HUES6 (cell line): ENCODE results near the gene FGF12.

Experiments used
- H3K27ac ChIP-seq: 2 replicates; pipeline ENCODE4 v1.7.0; 2013; ENCODE audit warnings: low read depth, mild to moderate bottlenecking, low read length, inconsistent platforms
- H3K27me3 ChIP-seq: 2 replicates; pipeline ENCODE4 v1.6.1; 2013; ENCODE audit warnings: low read length; ENCODE audit not compliant: control insufficient read depth, insufficient read depth
- H3K36me3 ChIP-seq: 2 replicates; pipeline ENCODE4 v1.6.1; 2013; ENCODE audit warnings: low read length; ENCODE audit not compliant: control insufficient read depth, insufficient read depth
- H3K4me1 ChIP-seq: 2 replicates; pipeline ENCODE4 v1.6.1; 2013; ENCODE audit warnings: low read length; ENCODE audit not compliant: control insufficient read depth, insufficient read depth
- H3K4me3 ChIP-seq: 2 replicates; pipeline ENCODE4 v1.5.1; 2013; ENCODE audit warnings: low read depth, low read length
- H3K9ac ChIP-seq: one replicate; pipeline ENCODE4 v1.6.1; 2013; ENCODE audit warnings: mild to moderate bottlenecking, low read length
- H3K9me3 ChIP-seq: 2 replicates; pipeline ENCODE4 v1.6.1; 2013; ENCODE audit warnings: low read depth, low read length; ENCODE audit not compliant: control insufficient read depth, insufficient read depth

FGF12 gene

DNA sequence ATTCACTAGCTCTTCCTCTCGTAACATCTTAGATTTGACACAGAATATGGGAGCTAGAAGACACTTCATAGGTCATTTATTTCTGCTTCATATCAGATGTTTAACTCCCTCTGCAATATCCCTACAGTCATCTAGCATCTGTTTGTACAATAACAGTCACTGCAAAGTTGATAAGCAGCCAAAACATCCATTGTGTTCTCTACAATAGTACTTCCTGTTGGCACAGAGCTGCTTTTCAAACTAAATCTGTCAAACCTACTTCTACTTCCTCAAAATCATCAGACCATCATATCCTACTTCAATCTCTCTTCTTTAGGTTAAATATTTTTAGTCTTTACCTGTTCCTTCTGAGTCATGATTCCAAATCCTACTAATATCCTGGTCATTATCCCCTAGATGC lies 233.2 kb downstream of the FGF12 start:
- H3K27ac ChIP-seq: no peak overlapping the region
- no peaks in the 10 kb centered on the region for H3K36me3 ChIP-seq
- no peak overlapping the region for H3K9ac ChIP-seq
- H3K4me1 ChIP-seq: no peaks in the 10 kb centered on the region
- H3K27me3 ChIP-seq: no peaks in the 10 kb centered on the region
- no peak overlapping the region for H3K4me3 ChIP-seq
- H3K9me3 ChIP-seq: no peaks in the 10 kb centered on the region

DNA sequence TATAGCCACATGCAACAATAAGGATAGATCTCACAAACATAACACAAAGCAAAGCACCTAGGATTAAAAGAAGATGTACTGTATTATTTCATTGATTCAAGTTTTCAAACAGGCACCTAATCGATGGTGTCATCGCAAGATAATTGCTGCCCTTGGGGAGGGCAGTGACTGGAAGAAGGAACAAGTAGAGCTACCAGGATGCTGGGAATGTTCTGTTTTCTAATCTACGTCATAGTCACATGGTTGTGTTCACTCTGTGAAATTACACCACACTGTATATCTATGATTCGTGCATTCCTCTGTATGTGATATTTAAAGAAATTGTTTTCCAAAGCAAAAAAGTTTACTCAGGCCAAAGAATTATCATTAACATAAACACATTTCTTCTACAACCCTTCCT lies 236.6 kb downstream of the FGF12 start:
- Histone ChIP-seq H3K9me3 (no peaks in the 10 kb centered on the region), H3K36me3 (no peaks in the 10 kb centered on the region), H3K27ac (no peak overlapping the region), H3K4me1 (no peaks in the 10 kb centered on the region), H3K4me3 (no peak overlapping the region), H3K27me3 (no peaks in the 10 kb centered on the region), H3K9ac (no peak overlapping the region)

DNA sequence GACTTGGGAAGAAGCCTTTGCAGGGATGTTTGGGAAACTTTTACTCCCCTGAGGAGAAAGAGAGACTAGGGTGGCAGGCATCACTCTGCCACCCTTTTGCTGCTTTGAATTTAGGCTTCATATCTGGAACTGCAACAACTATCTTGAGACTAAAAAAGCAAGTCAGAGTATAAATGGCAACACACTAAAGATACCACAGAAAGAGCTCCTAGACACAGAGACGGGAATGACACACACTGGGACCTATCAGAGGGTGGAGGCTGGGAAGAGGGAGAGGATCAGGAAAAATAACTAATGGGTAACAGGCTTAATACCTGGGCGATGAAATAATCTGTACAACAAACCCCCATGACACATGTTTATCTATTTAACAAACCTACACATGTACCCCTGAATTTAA lies 237.8 kb downstream of the FGF12 start:
- no peaks in the 10 kb centered on the region for H3K36me3 ChIP-seq
- H3K27me3 ChIP-seq: no peaks in the 10 kb centered on the region
- H3K27ac ChIP-seq: no peak overlapping the region
- H3K9me3 ChIP-seq: no peaks in the 10 kb centered on the region
- H3K9ac ChIP-seq: no peak overlapping the region
- no peak overlapping the region for H3K4me3 ChIP-seq
- no peaks in the 10 kb centered on the region for H3K4me1 ChIP-seq

DNA sequence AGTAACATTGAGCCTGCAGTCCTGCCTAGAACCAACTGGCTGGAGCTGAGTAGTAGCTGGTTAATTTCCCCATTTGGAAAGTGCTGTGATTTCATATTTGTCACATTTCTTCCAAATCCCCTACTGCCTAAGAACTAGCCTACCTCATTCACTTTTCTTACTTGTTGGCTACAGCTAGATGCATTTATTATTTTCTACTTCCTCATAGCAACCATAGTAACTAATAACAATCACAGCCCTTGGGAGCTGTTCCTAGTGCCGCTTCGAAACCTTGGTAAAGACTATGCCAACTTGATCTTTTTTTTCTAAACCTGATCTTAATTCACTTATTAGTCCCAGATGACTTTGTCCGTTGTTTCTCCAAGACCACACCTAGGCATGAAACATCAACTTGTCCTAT lies 240.3 kb downstream of the FGF12 start:
- Histone ChIP-seq H3K9ac (no peak overlapping the region), H3K9me3 (no peaks in the 10 kb centered on the region), H3K27me3 (no peaks in the 10 kb centered on the region), H3K36me3 (no peaks in the 10 kb centered on the region), H3K4me3 (no peak overlapping the region), H3K27ac (no peak overlapping the region), H3K4me1 (no peaks in the 10 kb centered on the region)

DNA sequence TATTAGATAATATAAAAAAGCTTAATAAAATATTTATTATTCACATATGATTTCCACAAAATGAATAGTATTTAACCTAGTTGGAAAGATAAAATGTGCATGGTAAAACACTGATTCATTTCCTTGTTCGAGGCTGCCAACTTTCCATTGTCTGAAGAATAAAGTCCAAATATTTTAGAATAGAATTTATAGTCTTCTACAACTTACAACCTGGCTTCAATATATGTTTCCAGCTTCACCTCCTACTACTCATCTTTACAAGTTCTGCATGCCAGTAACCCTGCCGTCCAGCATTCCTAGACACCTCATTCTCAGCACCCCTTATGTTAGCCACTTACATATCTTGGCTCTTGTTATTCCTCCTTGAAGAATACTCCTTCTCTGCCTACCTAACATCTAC lies 244.5 kb downstream of the FGF12 start:
- no peaks in the 10 kb centered on the region for H3K4me1 ChIP-seq
- H3K9me3 ChIP-seq: no peaks in the 10 kb centered on the region
- H3K27me3 ChIP-seq: no peaks in the 10 kb centered on the region; the same call in 1 of the 2 replicates
- no peak overlapping the region for H3K4me3 ChIP-seq
- H3K27ac ChIP-seq: no peak overlapping the region
- H3K36me3 ChIP-seq: no peaks in the 10 kb centered on the region
- H3K9ac ChIP-seq: no peak overlapping the region

DNA sequence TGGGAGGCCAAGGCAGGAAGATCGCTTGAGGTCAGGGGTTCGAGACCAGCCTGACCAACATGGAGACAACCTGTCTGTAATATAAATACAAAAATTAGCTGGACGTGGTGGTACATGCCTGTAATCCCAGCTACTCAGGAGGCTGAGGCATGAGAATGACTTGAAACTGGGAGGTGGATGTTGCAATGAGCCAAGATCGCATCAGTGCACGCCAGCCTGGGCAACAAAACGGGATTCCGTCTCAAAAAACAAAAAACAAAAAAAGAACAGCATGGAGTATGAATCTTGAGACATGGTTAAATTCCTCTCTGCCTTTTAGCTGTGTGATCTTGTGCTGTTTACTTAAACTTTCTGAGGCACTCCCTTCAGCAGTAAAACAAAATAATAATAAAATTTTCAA lies 244.9 kb downstream of the FGF12 start:
- no peak overlapping the region for H3K4me3 ChIP-seq
- no peaks in the 10 kb centered on the region for H3K9me3 ChIP-seq
- H3K27me3 ChIP-seq: no peaks in the 10 kb centered on the region; the same call in 1 of the 2 replicates
- no peaks in the 10 kb centered on the region for H3K4me1 ChIP-seq
- H3K27ac ChIP-seq: no peak overlapping the region
- H3K36me3 ChIP-seq: no peaks in the 10 kb centered on the region
- H3K9ac ChIP-seq: no peak overlapping the region

DNA sequence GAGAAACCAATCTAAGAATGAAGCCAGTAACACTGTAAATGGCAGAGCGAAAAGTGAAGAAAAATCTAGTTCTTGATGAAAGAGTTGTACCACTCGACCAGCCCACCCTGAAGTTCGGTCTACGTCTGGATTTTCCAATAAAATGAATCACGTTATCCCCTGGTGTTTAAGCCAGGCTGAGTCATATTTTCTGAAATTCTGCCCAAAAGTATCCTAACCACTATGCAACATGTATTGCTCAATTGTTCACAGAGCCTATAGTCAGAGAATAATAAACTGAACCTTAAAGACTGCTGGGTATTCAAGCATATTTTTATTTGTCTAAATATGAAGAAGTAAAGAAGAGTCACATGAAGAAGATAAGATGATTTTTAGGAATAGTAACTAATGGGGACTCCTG lies 245.7 kb downstream of the FGF12 start:
- Histone ChIP-seq H3K4me1 (no peaks in the 10 kb centered on the region), H3K9ac (no peak overlapping the region), H3K27me3 (no peaks in the 10 kb centered on the region; the same call in 1 of the 2 replicates), H3K9me3 (no peaks in the 10 kb centered on the region), H3K4me3 (no peak overlapping the region), H3K36me3 (no peaks in the 10 kb centered on the region), H3K27ac (no peak overlapping the region)

DNA sequence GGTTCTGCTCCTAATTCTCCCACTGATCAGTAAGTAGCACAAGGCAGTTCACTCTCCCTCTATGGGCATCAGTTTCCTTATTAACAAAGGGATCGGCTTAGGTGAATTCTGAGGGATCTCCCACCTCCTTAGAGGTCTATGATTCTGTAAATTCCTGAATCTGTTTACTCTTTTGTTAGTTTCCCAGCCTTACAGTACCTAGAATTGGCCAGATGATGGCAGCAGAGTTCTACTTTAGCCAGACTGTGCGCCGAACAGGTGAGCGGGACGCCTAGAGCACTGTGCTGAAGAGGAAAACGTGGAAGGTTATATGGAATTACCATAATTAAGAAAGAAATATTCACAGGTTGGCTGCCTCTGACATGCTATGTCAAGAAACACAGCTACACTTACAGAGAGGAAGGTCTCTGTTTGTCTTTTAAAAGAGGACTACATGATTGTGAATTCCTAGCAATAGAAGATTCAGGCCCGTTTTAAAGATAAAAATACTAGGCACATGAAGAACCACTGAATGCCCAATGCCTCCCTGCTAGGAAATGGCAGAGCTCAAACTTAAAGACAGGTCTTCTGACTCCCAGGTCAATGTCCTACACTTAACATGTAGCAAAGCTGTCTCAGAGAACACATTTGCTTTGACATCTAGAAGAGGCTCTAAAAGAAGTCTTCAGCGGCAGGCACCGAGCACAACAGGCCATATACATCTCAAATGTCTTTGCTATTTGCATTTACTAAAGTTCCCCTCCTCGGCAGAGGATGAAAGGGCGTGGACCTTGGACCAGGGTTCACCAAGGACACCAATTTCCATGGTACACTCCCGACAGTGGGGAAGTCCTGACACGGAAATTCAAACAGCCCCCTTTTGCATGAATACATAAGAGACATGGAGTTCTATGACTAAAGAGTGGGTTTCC lies 259.9 kb downstream of the FGF12 start:
- H3K9me3 ChIP-seq: no peaks in the 10 kb centered on the region
- H3K9ac ChIP-seq: no peak overlapping the region
- no peak overlapping the region for H3K4me3 ChIP-seq
- no peaks in the 10 kb centered on the region for H3K36me3 ChIP-seq
- H3K4me1 ChIP-seq: no peaks in the 10 kb centered on the region
- no peak overlapping the region for H3K27ac ChIP-seq
- peaks cover 5% of the 10 kb centered on the region; the same call in 1 of the 2 replicates for H3K27me3 ChIP-seq

DNA sequence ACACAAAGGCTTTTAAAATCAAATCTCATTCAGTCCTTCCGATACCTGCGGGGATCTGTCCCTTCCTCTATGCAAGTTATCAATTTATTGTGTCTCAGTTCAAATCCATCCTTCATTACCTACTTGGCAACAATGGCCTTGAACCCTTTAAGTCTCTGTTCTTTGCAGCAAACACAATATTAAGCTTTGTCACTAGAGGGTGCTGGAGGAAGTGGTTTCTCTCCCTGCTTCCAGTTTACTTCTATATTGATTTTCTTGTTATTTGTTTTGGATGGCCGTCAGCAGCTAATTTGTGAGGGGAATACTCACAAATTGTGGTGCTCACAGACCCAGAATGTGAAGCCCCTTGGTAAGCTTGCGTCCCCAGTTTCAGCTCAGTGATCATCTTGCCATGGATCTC lies 278.3 kb downstream of the FGF12 start:
- Histone ChIP-seq H3K27ac (no peak overlapping the region), H3K4me1 (peaks cover 15% of the 10 kb centered on the region), H3K36me3 (no peaks in the 10 kb centered on the region), H3K4me3 (no peak overlapping the region), H3K9me3 (no peaks in the 10 kb centered on the region), H3K9ac (no peak overlapping the region), H3K27me3 (no peaks in the 10 kb centered on the region)

DNA sequence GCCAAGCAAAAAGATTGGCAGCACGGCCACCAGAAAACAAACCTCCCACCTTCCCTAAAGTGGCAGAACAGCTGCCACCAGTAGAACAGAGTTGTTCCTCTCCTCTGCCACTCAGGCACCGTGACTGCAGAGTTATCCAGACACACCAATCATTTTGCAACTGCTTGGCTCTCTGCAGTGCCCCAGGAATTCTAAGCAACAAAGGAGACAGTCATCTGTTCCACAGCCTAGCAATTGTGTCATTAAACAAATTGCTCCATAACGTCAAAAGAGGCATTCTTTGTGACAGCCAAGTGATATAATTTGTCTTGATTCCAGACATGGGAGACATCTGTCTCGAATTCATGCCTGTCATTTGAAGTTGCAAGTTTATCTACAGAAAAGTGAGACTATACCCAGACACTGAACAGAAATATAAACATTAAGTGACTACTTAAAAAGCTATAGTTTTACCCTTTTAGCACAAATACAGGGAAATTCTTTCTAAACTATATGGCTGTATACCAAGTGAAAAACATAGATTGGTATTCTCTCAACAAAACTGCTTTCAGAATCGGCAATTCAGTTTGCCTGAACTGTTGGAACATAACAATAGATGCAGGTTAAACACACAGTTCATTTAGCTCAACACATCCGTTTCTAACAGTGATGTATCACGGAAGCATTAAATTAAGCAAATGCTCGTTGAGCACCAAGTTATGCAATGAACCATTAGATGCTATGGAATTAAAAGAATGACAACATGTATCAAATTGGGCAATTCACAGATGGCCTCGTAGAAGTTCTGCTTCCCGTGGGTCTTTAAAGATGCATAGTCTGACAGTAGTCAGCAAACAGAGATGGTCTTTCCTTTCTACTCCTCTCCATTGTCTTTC lies 281.3 kb downstream of the FGF12 start:
- no peak overlapping the region for H3K9ac ChIP-seq
- H3K9me3 ChIP-seq: no peaks in the 10 kb centered on the region
- no peaks in the 10 kb centered on the region for H3K36me3 ChIP-seq
- peaks cover 19% of the 10 kb centered on the region for H3K4me1 ChIP-seq
- H3K27ac ChIP-seq: no peak overlapping the region
- H3K27me3 ChIP-seq: no peaks in the 10 kb centered on the region
- no peak overlapping the region for H3K4me3 ChIP-seq

DNA sequence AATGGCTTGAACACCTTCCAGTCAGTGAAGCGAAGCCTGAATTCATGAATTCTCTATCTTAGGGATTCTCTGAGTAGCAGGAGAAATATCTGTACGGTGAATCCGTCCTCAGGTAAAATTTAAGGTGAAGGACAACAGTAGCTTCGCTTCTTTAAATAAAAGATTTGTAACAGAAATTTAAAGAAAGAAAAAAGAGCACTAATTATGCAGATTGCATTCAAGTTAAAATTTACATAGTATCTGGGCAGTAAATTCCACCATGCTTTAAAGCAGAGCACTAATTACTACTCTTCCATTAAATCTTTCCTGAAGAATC lies 282.6 kb downstream of the FGF12 start:
- H3K4me1 ChIP-seq: peaks cover 19% of the 10 kb centered on the region
- H3K27ac ChIP-seq: no peak overlapping the region
- H3K36me3 ChIP-seq: no peaks in the 10 kb centered on the region
- no peaks in the 10 kb centered on the region for H3K9me3 ChIP-seq
- H3K4me3 ChIP-seq: no peak overlapping the region
- no peak overlapping the region for H3K9ac ChIP-seq
- no peaks in the 10 kb centered on the region for H3K27me3 ChIP-seq
